ENCODE results near the gene RASGRF2.

RASGRF2 gene

GRCh38 chr5:81095835-81096234, 135.7 kb downstream of the RASGRF2 start:
- no peak overlapping the region for H3K4me3 ChIP-seq (ENCODE audit: control insufficient read depth, low read depth, low read length)
- DNase-seq (ENCODE audit: low read depth) = no peak
- TF ChIP-seq CTCF (IDR thresholded peaks at IDR 0.05; ENCODE audit: control insufficient read depth, insufficient read depth, low read depth, low read length, missing control alignments) = no peak

- TF ChIP-seq CTCF (IDR thresholded peaks at IDR 0.05; ENCODE audit: control insufficient read depth, insufficient read depth, low read depth, low read length, missing control alignments) = no peak
- DNase-seq (ENCODE audit: low read depth) = peak; percentile 5
- H3K4me3 ChIP-seq (ENCODE audit: control insufficient read depth, low read depth, low read length) = no peak overlapping the region
Measured at GRCh38 chr5:81097713-81098112, 137.6 kb downstream of the RASGRF2 start.

- no peak for DNase-seq (ENCODE audit: low read depth)
- no peak for TF ChIP-seq CTCF (IDR thresholded peaks at IDR 0.05; ENCODE audit: control insufficient read depth, insufficient read depth, low read depth, low read length, missing control alignments)
- H3K4me3 ChIP-seq (ENCODE audit: control insufficient read depth, low read depth, low read length) = no peak overlapping the region
Measured at GRCh38 chr5:81105261-81105877, 145.2 kb downstream of the RASGRF2 start.

- H3K4me3 ChIP-seq (ENCODE audit: control insufficient read depth, low read depth, low read length) = no peak overlapping the region
- no peak for TF ChIP-seq CTCF (IDR thresholded peaks at IDR 0.05; ENCODE audit: control insufficient read depth, insufficient read depth, low read depth, low read length, missing control alignments)
- no peak for DNase-seq (ENCODE audit: low read depth)
Measured at GRCh38 chr5:81115261-81115660, 155.1 kb downstream of the RASGRF2 start.

- DNase-seq (ENCODE audit: low read depth) = no peak
- no peak overlapping the region for H3K4me3 ChIP-seq (ENCODE audit: control insufficient read depth, low read depth, low read length)
- no peak for TF ChIP-seq CTCF (IDR thresholded peaks at IDR 0.05; ENCODE audit: control insufficient read depth, insufficient read depth, low read depth, low read length, missing control alignments)
Measured at GRCh38 chr5:81117566-81117965, 157.4 kb downstream of the RASGRF2 start.

GRCh38 chr5:81121273-81121672, 161.1 kb downstream of the RASGRF2 start:
- H3K4me3 ChIP-seq (ENCODE audit: control insufficient read depth, low read depth, low read length) = no peak overlapping the region
- no peak for TF ChIP-seq CTCF (IDR thresholded peaks at IDR 0.05; ENCODE audit: control insufficient read depth, insufficient read depth, low read depth, low read length, missing control alignments)
- no peak for DNase-seq (ENCODE audit: low read depth)
